Right lobe of liver (tissue), 6 donors: ENCODE results near the gene FAM204A. TPM values are rescaled to one million over a fixed set of nuclear protein-coding genes. Genes with fewer than 3 reads are reported as not detected.

Experiments
- ATAC-seq, 4 donors: fragments of 200-7000 bp; cut with Tn5 transposase; one replicate each; pipeline ENCODE4 v1.9.1; 2020; ENCODE audit warnings: mild to moderate bottlenecking in 4 of 4, moderate library complexity in 4 of 4
- DNase-seq, 3 donors: peaks; one replicate each; pipeline ENCODE4 v3.0.0-alpha.2; 2020
- H3K27ac ChIP-seq, 3 donors: fragments of 200-600 bp; one replicate each; pipeline ENCODE4 v1.8.0; 2022
- H3K27me3 ChIP-seq, 2 donors: fragments of 200-600 bp; one replicate each; pipeline ENCODE4 v1.8.0; 2022
- H3K36me3 ChIP-seq, 4 donors: fragments of 200-600 bp; sonication (generic) in 1 of 4; one replicate each; pipeline versions ENCODE4 v1.5.1 to v1.8.0; 2017 to 2022; ENCODE audit warnings: control low read depth in 1 of 4
- H3K4me1 ChIP-seq, 4 donors: fragments of 200-600 bp; sonication (generic) in 1 of 4; one replicate each; pipeline versions ENCODE4 v1.5.1 to v1.8.0; 2017 to 2022; ENCODE audit warnings: control low read depth in 1 of 4
- H3K4me3 ChIP-seq, 3 donors: fragments of 200-600 bp; one replicate each; pipeline ENCODE4 v1.8.0; 2022
- H3K9me3 ChIP-seq, 4 donors: fragments of 200-600 bp; sonication (generic) in 1 of 4; one replicate each; pipeline versions ENCODE4 v1.5.1 to v1.8.0; 2017 to 2022; ENCODE audit warnings: control low read depth in 1 of 4
- POLR2A ChIP-seq: fragments of 450-650 bp; IDR thresholded peaks from one replicate; pipeline ENCODE4 v1.6.1; 2017; ENCODE audit warnings: antibody characterized with exemption, mild to moderate bottlenecking
- WGBS: methylation state at CpG from one replicate; pipeline ENCODE4 v1.1.6; 2018; ENCODE audit warnings: low coverage, low lambda C conversion rate; ENCODE audit not compliant: insufficient coverage; ENCODE audit errors: missing lambda C conversion rate; 5-methylcytosine and 5-hydroxymethylcytosine counted together
- intact Hi-C, 2 donors: fragments of 100-400 bp; cut with DNase I; formaldehyde crosslinking; loops; one replicate each; pipeline versions ENCODE4 v1.11.2 to v1.14.1; 2022
- total RNA-seq, 6 experiments: library from RNA; depleted of rRNA in 2 of 6; stranded (reverse); fragments of >200 nt in 2 of 6; fragmentation: NEBNext Ultra II Directional in 3 of 6; extraction: Animal tissue kit (Norgen Biotek cat#: 25700) in 3 of 6; gene quantifications; one replicate each; pipeline versions ENCODE4 v1.1.0 to v1.2.4, GENCODE V29; 2016 to 2023
- TF ChIP-seq, protein P1 (sequence below), 4 donors: fragments of 200-600 bp in 3 of 4; fragments of 450-650 bp in 1 of 4; IDR thresholded peaks; one replicate each; pipeline versions ENCODE4 v1.5.1 to v1.8.0; 2016 to 2022; ENCODE audit warnings: antibody characterized with exemption in 4 of 4, mild to moderate bottlenecking in 2 of 4
- donor health status: DM: no; HTN: yes; CAD: no.
- donor health status: DM: no; HTN: no; CAD: no.
- donor health status: DM: no; HTN: no; CAD: no.
- donor health status: DM: no; HTN: yes; CAD: no.
- donor health status: DM: no; HTN: yes; CAD: no.

Gene FAM204A
- total RNA-seq, 6 experiments from 2014 or later, result 16.3 to 26.1 (median 18.5) TPM

DNA sequence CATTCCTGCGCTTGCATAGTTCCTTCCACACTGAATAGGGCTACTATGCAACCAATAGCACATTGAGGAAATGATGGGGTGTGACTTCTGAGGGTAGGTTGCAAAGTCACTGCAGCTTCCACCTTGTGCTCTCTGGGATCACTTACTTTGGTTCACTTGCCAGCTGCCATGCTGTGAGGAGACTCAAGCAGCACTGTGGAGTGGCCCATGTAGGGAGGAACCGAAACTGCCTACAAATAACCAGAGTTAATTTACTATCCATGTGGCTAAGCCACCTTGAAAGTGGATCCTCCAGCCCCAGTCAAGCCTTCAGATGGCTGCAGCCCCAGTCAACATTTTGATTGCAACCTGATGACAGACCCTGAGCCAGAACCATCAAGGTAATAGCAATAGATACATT, 64.3 kb downstream of the FAM204A start:
- intact Hi-C loops, result no loop called here
- Histone ChIP-seq H3K27ac (no peak overlapping the region), H3K27me3 (no peaks in the 10 kb centered on the region), H3K4me1 (no peaks in the 10 kb centered on the region), H3K4me3 (no peak overlapping the region), H3K36me3 (no peaks in the 10 kb centered on the region), H3K9me3 (no peaks in the 10 kb centered on the region)
- no peak for TF ChIP-seq POLR2A
- TF ChIP-seq, protein P1, sequence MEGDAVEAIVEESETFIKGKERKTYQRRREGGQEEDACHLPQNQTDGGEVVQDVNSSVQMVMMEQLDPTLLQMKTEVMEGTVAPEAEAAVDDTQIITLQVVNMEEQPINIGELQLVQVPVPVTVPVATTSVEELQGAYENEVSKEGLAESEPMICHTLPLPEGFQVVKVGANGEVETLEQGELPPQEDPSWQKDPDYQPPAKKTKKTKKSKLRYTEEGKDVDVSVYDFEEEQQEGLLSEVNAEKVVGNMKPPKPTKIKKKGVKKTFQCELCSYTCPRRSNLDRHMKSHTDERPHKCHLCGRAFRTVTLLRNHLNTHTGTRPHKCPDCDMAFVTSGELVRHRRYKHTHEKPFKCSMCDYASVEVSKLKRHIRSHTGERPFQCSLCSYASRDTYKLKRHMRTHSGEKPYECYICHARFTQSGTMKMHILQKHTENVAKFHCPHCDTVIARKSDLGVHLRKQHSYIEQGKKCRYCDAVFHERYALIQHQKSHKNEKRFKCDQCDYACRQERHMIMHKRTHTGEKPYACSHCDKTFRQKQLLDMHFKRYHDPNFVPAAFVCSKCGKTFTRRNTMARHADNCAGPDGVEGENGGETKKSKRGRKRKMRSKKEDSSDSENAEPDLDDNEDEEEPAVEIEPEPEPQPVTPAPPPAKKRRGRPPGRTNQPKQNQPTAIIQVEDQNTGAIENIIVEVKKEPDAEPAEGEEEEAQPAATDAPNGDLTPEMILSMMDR (IDR thresholded peaks at IDR 0.05), result no peak
- ATAC-seq, result no peak
- 92% methylated on average over 2 of the region's 2 CpGs for WGBS
- DNase-seq, result no peak

DNA sequence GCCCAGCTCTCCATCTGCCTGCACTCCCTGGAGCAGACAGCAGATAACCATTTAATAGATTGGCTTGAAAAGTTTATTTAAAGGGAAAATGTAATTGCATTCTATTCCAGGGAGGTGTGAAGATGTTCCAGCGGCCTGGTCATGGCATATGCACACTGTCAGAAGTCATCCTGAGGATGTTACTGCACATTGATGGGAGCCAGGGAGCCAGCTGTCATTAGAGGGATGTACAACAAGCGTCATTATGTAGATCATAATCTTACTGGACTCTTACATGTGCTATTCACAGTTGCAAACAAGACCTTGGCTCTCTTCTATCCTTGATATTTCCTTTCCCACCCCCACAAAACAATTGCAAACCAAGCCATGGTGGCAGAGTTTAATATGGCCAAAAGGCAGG, 65.4 kb downstream of the FAM204A start:
- H3K4me1 ChIP-seq, result no peaks in the 10 kb centered on the region
- WGBS, result 86% methylated on average over 1 of the region's 2 CpGs
- no peak overlapping the region for H3K27ac ChIP-seq
- H3K27me3 ChIP-seq, result peaks cover 0 to 5% of the 10 kb centered on the region in 2 donors
- ATAC-seq, result no peak
- H3K4me3 ChIP-seq, result no peak overlapping the region
- H3K9me3 ChIP-seq, result no peaks in the 10 kb centered on the region
- intact Hi-C loops, result no loop called here
- no peak for DNase-seq
- TF ChIP-seq, protein P1 (IDR thresholded peaks at IDR 0.05), result no peak
- TF ChIP-seq POLR2A, result no peak
- H3K36me3 ChIP-seq, result no peaks in the 10 kb centered on the region

DNA sequence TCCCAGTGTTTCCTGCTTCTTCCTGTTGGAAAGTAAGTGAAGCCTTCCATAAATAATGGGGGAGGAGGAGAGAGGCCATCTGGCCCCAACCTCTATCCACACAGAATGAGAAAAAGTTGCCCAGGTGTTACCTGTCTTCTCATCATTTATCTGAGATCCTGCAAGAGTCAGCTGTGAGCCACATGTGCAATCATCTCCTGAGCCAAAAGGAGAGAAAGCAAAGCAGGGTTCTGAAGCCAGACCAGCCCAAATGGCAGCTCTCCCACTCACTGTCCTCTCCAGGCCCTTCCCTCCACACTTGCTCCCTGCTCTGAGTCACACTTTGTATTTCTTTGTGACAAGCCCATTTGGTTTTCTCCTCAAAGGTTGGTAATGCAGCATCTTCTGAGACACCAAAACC, 65.9 kb downstream of the FAM204A start:
- H3K9me3 ChIP-seq, result no peaks in the 10 kb centered on the region
- H3K27ac ChIP-seq, result no peak overlapping the region
- ATAC-seq (no peak), DNase-seq (no peak)
- H3K27me3 ChIP-seq, result peaks cover 0 to 5% of the 10 kb centered on the region in 2 donors
- no peak overlapping the region for H3K4me3 ChIP-seq
- H3K4me1 ChIP-seq, result no peaks in the 10 kb centered on the region
- intact Hi-C loops, result no loop called here
- no peak for TF ChIP-seq POLR2A
- TF ChIP-seq, protein P1 (IDR thresholded peaks at IDR 0.05), result no peak
- no peaks in the 10 kb centered on the region for H3K36me3 ChIP-seq

DNA sequence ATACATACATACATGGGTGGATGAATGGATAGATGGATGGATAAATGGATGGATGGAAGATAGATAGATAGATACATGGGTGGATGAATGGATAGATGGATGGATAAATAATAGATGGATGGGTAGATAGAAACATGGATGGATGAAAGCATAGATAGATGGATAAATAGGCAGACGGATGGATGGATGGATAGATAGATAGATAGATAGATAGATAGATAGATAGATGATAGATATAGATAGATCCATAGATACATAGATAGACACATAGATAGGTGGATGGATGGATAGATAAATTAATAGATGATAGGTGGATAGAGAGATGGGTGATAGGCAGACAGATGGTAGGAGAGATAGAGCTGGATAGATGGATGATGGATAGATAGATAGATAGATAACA, 68.5 kb downstream of the FAM204A start:
- peaks cover 0 to 5% of the 10 kb centered on the region in 2 donors for H3K27me3 ChIP-seq
- WGBS, result 53% methylated on average over 1 of the region's 1 CpG
- ATAC-seq, result no peak

More for the DNA sequence above, 68.5 kb downstream of the FAM204A start:
- H3K9me3 ChIP-seq, result no peaks in the 10 kb centered on the region
- no peaks in the 10 kb centered on the region for H3K4me1 ChIP-seq
- DNase-seq, result no peak
- intact Hi-C loops, result no loop called here
- H3K4me3 ChIP-seq, result no peak overlapping the region
- TF ChIP-seq, protein P1 (IDR thresholded peaks at IDR 0.05), result no peak
- TF ChIP-seq POLR2A, result no peak
- no peak overlapping the region for H3K27ac ChIP-seq
- H3K36me3 ChIP-seq, result no peaks in the 10 kb centered on the region
